ENCODE results near the gene FKBP4.
"Not testable (repeated sequence)": the region's sequence is repeated elsewhere in the genome, so short reads cannot be mapped to it uniquely, and the experiment has no call there.

FKBP4 gene, protein sequence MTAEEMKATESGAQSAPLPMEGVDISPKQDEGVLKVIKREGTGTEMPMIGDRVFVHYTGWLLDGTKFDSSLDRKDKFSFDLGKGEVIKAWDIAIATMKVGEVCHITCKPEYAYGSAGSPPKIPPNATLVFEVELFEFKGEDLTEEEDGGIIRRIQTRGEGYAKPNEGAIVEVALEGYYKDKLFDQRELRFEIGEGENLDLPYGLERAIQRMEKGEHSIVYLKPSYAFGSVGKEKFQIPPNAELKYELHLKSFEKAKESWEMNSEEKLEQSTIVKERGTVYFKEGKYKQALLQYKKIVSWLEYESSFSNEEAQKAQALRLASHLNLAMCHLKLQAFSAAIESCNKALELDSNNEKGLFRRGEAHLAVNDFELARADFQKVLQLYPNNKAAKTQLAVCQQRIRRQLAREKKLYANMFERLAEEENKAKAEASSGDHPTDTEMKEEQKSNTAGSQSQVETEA
- total RNA-seq: 60.6 reads per million, percentile 72 among the genes with 10 or more reads in this experiment

DNA sequence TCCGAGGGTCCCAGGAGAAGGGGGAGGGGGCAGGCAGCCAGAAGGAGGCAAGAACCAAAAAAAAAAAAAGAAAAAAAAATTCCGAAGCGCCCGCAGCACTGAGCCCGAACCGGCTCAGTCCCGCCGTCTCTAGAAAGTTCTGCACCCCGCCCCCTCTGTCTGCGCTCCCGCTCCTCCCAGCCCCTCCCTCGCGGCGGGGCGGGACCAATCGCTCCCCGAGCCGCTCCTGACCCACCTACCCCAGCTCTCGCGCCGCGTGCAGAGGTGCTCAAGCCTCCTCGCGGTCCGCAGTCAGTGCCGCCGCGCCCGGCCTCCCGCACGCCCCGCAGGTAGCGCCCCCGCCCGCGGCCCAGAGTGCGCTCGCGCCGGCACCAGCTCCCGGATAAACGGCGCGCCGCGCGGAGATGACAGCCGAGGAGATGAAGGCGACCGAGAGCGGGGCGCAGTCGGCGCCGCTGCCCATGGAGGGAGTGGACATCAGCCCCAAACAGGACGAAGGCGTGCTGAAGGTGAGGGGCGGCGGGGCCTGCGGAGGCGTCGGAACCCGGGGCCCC, at the start of gene FKBP4:
Gene FKBP4 (plus strand): TSS at position 235 of the 554 bp plus-strand sequence. CDS start 170 bp downstream, at position 405.
- peak; percentile 88 for DNase-seq

- DNase-seq: no peak
Measured at GRCh38 chr12:2745655-2746054, 49.1 kb upstream of the FKBP4 start.

- DNase-seq: no peak
Measured at GRCh38 chr12:2749580-2749979, 45.2 kb upstream of the FKBP4 start.

DNA sequence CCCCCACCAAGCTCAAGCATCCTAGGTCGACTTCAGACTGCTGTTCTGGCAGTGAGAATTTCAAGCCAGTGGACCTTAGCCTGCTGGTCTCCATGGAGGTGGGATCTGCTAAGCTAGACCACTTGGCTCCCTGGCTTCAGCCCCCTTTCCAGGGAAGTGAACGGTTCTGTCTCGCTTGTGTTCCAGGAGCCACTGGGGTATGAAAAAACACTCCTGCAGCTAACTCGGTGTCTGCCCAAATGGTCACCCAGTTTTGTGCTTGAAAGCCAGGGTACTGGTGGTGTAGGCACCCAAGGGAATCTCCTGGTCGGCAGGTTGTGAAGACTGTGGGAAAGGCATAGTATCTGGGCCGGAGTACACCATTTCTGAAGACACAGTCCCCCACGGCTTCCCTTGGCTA, 44.6 kb upstream of the FKBP4 start:
- DNase-seq: no peak

- DNase-seq: no peak
Measured at GRCh38 chr12:2751230-2751629, 43.5 kb upstream of the FKBP4 start.

GRCh38 chr12:2751686-2752085, 43.1 kb upstream of the FKBP4 start:
- no peak for DNase-seq

GRCh38 chr12:2752676-2753371, 41.9 kb upstream of the FKBP4 start:
- peak; percentile 74 for DNase-seq

GRCh38 chr12:2753536-2753935, 41.2 kb upstream of the FKBP4 start:
- no peak for DNase-seq

DNA sequence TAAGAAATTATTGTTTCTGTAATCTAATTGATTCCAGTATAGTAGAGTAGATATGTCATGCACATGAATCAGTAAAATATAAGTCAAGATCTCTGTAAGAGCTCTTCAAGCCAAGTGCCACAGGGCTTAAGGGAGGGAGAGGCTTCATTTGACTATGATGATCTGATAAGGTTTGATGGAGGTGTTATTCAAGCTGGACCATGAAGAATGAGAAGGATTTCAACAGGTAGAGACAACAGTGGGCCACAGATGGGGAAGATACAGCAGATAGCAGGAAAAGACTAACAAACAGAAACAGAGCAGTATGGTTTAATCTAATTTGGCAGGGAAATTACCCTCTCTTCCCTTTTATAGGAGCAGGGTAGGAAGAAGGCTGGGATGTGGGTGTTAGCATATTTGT, 40.6 kb upstream of the FKBP4 start:
- DNase-seq: no peak

DNA sequence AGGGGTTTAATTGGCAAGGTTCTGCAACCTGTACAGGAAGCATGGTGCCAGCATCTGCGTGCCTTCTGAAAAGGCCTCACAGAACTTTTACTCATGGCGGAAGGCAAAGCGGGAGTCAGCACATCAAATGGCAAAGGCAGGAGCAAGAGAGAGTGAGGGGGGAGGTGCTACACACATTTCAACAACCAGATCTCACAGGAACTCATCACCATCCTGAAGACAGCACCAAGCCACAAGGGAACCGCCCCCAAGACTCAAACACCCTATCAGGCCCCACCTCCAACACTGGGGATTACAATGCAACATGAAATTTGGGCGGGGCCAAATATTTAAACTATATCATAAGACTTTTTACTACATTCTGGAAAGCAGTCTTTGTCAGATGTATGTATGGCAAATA, 38.0 kb upstream of the FKBP4 start:
- DNase-seq: no peak

DNA sequence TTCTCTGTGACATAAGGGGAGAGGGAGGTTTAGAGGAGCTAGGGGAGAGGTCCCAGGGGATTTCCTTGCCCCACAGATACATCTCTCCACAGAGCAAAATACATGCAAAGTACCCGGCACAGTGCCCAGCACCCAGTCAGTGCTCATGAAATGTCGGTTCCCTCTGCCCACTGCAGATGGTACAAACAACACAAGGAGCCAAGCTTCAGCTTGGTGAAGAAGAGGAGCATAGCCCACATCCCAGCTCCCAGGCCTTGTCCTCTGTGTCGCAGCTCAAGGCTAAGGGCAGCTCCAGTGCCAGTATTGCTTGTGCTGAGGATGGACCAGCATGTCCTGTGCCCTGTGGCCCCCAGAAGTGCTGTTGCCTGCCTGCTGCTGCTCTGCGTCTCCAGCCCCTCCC, 35.0 kb upstream of the FKBP4 start:
- no peak for DNase-seq

- DNase-seq: no peak
Measured at GRCh38 chr12:2764398-2764797, 30.4 kb upstream of the FKBP4 start.

- DNase-seq: no peak
Measured at GRCh38 chr12:2765052-2765451, 29.7 kb upstream of the FKBP4 start.

GRCh38 chr12:2765608-2766007, 29.2 kb upstream of the FKBP4 start:
- DNase-seq: no peak

GRCh38 chr12:2768224-2768961, 26.4 kb upstream of the FKBP4 start:
- no peak for DNase-seq

GRCh38 chr12:2769866-2770533, 24.8 kb upstream of the FKBP4 start:
- no peak for DNase-seq

DNA sequence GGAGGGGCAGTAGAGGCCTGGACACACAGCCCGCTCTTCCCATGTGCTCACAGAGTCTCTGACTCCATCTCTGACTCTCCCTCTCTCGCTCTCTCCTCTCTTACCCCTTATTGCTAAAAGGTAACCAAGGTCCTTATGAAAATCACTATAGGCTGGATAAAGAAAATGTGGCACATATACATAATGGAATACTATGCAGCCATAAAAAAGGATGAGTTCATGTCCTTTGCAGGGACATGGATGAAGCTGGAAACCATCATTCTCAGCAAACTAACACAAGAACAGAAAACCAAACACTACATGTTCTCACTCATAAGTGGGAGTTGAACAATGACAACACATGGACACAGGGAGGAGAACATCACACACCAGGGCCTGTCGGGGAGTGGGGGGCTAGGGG, 24.2 kb upstream of the FKBP4 start:
- not testable (repeated sequence) for DNase-seq

DNA sequence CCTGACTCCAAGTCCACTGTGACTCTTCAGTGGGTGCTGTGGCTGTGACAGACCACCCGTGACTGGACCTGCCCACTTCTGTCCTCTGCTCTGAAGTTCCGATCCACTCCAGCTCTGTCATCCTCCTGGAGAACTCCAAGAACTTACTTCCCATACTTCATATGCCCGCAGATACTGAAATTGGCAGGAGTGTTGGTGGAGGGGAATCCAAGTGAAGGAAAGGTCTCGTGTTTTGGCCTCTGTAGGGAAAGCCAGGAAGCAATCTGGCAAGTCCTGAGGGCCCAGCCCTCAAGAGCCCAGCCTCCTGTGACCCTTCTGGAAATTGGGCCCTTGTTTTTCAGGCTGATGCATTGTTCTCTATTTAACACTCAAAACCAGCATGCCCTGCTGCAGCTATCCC, 22.4 kb upstream of the FKBP4 start:
- no peak for DNase-seq

DNA sequence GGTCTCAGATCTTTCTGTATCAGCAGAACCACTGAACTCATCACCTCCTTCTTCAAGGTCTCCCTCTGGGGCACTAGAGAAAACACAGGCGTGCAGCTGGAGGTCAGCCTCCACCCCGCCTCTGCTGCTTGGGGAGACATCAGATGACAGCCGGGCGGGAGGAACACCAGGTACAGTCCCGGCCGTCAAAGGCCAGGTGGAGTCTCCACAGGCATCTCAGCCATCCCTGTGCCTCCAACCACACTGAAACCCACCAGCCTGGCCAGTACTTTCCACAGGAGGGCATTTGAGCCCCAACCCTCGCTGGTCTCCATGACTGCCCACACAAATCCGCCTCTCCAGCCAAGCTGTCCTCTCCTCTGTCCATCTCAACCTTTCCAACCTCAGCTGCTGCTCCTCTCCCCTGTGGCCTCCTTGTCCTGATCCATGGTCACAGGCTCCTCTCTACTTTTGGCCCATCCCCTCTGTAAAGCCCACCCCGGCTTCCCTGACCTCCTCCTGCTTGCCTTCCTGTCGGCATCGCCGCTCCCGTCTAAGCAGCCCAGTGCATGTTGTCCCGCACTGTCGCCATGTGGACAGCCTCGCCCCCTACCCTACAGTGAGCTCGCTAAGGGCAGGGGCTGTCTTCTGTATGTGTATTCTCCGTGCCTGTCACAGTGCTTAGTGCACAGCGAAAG, 21.4 kb upstream of the FKBP4 start:
- no peak for DNase-seq

- no peak for DNase-seq
Measured at GRCh38 chr12:2775431-2775830, 19.3 kb upstream of the FKBP4 start.

DNA sequence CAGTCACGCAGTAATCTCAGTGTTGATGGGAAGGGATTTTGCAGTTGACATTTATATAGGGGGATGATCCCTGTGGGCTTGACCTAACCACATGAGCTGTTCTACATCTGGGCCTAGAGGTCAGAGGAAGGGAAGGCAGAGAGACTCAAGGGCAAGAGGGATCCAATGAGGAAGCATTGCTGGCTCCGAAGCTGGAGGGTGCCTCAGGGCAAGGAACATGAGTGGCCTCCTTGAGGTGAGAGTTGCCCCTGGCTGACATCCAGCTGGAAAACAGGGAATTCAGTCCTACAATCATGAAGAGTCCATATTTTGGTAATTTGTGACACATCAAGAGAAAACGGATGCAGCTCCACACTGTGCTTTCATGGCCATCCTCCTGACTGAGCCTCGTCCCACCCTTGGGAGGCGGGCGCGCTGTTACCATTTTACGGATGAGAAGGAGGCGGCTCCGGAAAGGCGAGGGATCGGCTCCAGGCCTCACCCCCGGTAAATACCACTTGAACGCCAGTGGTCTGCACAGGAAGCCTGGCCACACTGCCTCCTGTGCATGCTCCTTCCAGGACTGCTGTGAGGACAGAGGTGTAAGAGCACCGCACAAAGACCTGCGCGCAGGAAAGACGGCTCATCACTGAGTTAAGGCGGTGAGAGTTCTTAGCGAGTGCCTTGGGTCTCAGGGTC, 18.5 kb upstream of the FKBP4 start:
- no peak for DNase-seq

Measured in effector CD4-positive, alpha-beta T cell (primary cell).